GM12864 (cell line): Measurements from ENCODE around the gene SETD1A.

Experiments used
- DNase-seq: peaks from one replicate; pipeline ENCODE4 v3.0.0-alpha.2; 2011; ENCODE audit warnings: low read depth
- H3K4me3 ChIP-seq: 2 replicates; pipeline ENCODE4 v1.5.1; 2011; ENCODE audit warnings: mild to moderate bottlenecking, low read depth, low read length, control low read depth
- TF ChIP-seq, protein P1 (sequence below): IDR thresholded peaks from 2 replicates; pipeline ENCODE4 v1.5.1; 2011; ENCODE audit warnings: low read depth, mild to moderate bottlenecking, moderate library complexity, low read length, control low read depth, inconsistent platforms; ENCODE audit errors: missing control alignments

The SETD1A gene

DNA sequence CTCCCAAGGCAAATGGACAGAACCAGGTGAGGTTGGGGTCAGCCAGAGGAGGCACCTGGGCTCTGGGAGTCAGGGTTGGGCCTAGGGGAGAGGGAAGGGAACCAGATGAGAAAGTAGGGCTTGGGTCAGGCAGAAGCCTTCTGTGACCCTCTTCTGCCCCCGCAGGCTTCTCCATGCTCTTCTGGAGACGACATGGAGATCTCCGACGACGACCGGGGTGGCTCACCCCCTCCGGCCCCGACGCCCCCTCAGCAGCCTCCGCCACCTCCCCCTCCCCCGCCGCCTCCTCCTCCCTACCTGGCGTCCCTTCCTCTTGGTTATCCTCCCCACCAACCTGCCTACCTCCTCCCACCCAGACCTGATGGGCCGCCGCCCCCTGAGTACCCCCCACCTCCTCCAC lies 7.9 kb downstream of the SETD1A start:
- TF ChIP-seq, protein P1, sequence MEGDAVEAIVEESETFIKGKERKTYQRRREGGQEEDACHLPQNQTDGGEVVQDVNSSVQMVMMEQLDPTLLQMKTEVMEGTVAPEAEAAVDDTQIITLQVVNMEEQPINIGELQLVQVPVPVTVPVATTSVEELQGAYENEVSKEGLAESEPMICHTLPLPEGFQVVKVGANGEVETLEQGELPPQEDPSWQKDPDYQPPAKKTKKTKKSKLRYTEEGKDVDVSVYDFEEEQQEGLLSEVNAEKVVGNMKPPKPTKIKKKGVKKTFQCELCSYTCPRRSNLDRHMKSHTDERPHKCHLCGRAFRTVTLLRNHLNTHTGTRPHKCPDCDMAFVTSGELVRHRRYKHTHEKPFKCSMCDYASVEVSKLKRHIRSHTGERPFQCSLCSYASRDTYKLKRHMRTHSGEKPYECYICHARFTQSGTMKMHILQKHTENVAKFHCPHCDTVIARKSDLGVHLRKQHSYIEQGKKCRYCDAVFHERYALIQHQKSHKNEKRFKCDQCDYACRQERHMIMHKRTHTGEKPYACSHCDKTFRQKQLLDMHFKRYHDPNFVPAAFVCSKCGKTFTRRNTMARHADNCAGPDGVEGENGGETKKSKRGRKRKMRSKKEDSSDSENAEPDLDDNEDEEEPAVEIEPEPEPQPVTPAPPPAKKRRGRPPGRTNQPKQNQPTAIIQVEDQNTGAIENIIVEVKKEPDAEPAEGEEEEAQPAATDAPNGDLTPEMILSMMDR: no peak
- H3K4me3 ChIP-seq: no peak overlapping the region
- no peak for DNase-seq

DNA sequence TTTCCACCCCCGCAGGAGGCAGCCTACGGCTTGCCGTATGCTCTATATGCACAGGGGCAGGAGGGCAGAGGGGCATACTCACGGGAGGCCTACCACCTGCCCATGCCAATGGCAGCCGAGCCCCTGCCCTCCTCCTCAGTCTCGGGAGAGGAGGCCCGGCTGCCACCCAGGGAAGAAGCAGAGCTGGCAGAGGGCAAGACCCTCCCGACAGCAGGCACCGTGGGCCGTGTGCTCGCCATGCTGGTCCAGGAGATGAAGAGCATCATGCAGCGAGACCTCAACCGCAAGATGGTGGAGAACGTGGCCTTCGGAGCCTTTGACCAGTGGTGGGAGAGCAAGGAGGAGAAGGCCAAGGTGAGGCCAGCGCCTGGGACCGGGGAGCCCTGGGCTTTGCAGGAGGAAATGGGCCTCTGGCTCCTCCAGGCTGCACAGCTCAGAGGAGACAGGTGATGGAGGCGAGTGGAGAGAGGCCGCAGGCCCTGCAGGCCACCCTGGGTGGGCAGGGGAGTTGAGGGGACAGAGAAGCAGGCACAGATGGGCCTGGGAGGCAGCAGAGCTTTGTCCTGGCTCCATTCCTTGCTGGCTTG lies 8.6 kb downstream of the SETD1A start:
- no peak overlapping the region for H3K4me3 ChIP-seq
- DNase-seq: no peak
- TF ChIP-seq, protein P1: no peak

DNA sequence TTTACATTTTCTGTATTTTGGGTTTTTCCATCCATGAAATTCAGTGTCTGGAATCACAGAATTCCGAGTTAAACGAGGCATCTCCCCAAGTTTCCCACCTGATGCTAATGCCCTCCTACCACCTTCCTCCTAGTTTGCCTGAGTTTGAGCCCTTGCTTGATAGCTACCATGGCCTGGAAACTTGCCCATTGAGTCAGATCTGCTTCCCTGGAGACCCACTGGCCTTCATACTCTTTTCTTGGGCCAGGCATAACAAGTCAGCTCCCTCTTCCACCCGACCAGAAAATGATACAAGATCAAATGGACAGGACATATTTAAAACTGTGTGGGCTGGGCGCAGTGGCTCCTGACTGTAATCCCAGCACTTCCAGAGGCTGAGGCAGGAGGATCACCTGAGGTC lies 10.2 kb downstream of the SETD1A start:
- TF ChIP-seq, protein P1: no peak
- no peak for DNase-seq
- no peak overlapping the region for H3K4me3 ChIP-seq

DNA sequence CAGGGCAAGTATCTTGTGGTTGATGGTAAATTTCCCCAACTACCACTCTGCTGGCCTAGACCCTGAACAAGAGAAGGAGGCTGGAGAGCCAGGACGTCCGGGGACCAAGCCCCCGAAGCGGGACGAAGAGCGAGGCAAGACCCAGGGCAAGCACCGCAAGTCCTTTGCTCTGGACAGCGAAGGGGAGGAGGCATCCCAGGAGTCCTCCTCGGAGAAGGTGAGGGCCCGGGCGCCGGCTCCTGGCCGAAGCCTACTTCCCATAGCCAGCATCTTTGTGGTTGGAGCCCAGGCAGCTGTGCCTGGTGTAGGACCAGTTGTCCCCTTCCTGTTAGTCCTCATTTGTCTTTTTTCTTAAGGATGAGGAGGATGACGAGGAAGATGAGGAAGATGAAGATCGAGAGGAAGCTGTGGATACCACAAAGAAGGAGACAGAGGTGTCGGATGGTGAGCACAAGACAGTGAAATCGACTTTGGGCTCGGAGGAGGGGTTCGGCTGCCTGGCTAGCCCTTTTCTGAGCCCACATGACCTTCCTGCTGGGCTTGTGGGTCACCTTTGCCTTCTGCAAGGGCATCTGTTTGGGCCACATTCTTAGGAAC lies 11.8 kb downstream of the SETD1A start:
- no peak overlapping the region for H3K4me3 ChIP-seq
- TF ChIP-seq, protein P1: no peak
- DNase-seq: no peak

DNA sequence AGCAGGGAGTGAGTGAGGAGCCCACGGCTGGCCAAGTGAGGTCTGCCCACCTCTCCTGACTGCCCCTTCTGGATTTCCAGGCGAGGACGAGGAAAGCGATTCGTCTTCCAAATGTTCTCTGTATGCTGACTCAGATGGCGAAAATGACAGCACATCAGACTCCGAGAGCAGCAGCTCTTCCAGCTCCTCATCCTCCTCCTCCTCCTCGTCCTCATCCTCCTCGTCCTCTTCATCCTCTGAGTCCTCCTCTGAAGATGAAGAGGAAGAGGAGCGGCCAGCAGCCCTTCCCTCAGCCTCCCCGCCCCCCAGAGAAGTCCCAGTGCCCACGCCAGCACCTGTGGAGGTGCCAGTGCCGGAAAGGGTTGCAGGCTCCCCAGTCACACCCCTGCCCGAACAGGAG lies 13.7 kb downstream of the SETD1A start:
- no peak for DNase-seq
- TF ChIP-seq, protein P1: no peak
- H3K4me3 ChIP-seq: no peak overlapping the region

DNA sequence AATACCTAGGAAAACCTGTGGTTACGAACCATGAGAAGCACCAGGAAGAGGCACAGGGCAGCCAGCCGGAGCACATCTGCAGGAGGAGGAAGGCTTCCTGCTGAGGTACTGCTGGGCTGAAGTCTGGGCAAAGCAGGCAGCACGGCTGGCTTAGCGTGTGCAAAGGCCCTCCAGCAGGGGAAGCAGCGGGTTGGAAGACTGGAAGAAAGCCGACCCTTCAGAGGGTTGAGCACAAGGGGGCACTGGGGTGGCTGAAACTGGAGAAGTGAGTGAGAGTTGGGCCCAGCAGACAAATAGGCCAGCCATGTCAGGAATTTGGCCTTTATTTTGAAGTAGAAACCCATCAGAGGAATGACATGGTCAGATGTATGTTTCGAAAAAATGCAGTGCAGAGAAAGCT lies 15.3 kb downstream of the SETD1A start:
- no peak overlapping the region for H3K4me3 ChIP-seq
- TF ChIP-seq, protein P1: no peak
- DNase-seq: no peak

DNA sequence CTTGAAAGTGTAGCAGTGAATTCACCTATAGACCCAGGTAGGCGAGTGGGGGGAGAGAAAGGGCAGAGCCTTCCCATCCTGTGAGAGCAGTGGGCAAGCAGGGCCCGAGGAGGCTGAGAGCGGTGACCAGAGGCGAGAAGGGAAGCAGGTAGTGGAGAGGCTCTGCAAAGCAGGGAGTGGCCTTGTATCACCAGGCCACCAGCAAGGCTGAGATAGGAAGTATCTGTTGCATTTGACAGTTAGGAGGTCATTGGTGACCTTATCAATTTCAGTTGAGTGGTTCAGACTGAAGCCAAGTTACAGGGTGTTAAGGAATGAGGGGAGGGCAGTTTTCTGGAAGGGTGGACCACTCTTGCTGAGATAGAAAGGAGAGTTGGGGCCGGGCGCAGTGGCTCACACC lies 16.8 kb downstream of the SETD1A start:
- no peak overlapping the region for H3K4me3 ChIP-seq
- TF ChIP-seq, protein P1: no peak
- no peak for DNase-seq
